Duodenal mucosa (tissue), 2 donors: ENCODE data around the gene ITGA11.

Experiments used
- H3K27ac ChIP-seq: one replicate; pipeline ENCODE4 v1.7.0; 2013; ENCODE audit warnings: low read depth, low read length
- H3K27me3 ChIP-seq, 2 donors: one replicate each; pipeline ENCODE4 v1.7.0; 2013; ENCODE audit warnings: low read length in 2 of 2, control low read depth in 1 of 2; ENCODE audit not compliant: insufficient read depth in 2 of 2, control insufficient read depth in 1 of 2
- H3K36me3 ChIP-seq, 2 donors: one replicate each; pipeline ENCODE4 v1.7.0; 2013; ENCODE audit warnings: low read length in 2 of 2, control low read depth in 1 of 2; ENCODE audit not compliant: insufficient read depth in 2 of 2, control insufficient read depth in 1 of 2
- H3K4me1 ChIP-seq, 2 donors: one replicate each; pipeline ENCODE4 v1.7.0; 2013; ENCODE audit warnings: low read length in 2 of 2, control low read depth in 1 of 2; ENCODE audit not compliant: insufficient read depth in 2 of 2, control insufficient read depth in 1 of 2
- H3K4me3 ChIP-seq, 2 donors: one replicate each; pipeline ENCODE4 v1.7.0; 2013; ENCODE audit warnings: low read length in 2 of 2, low read depth in 1 of 2
- H3K9ac ChIP-seq, 2 donors: one replicate each; pipeline ENCODE4 v1.7.0; 2013; ENCODE audit warnings: low read length in 2 of 2, low read depth in 1 of 2
- H3K9me3 ChIP-seq, 2 donors: one replicate each; pipeline ENCODE4 v1.7.0; 2013; ENCODE audit warnings: low read length in 2 of 2, control low read depth in 1 of 2; ENCODE audit not compliant: control insufficient read depth in 1 of 2

Gene ITGA11

GRCh38 chr15:68413363-68414205, 18.4 kb downstream of the ITGA11 start:
- Histone ChIP-seq H3K4me1 (peaks cover 0 to under 1% of the 10 kb centered on the region in 2 donors), H3K9ac (no peak overlapping the region), H3K9me3 (no peaks in the 10 kb centered on the region), H3K27me3 (no peaks in the 10 kb centered on the region), H3K36me3 (no peaks in the 10 kb centered on the region), H3K4me3 (no peak overlapping the region), H3K27ac (no peak overlapping the region)

DNA sequence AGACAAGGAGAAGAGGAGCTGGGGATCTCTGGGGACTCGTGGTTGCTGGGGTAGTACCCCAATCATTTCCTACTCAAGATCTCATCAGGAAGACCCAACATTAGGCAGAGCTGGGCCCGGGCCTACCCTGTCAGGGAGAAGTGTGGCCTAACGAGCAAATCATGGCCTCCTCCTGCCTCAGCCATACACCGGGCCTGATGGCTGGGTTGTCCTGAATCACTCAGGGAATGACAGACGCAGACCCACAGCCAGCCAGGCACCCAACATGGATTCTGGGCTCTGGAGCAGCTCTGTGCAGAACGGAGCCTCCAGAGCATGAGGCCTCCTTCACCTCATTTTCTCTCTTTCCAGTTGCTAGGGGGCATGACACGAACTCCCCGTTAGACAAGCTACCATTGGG, 19.7 kb downstream of the ITGA11 start:
- H3K27me3 ChIP-seq, result no peaks in the 10 kb centered on the region
- H3K9me3 ChIP-seq, result no peaks in the 10 kb centered on the region
- no peaks in the 10 kb centered on the region for H3K36me3 ChIP-seq
- no peak overlapping the region for H3K9ac ChIP-seq
- H3K4me3 ChIP-seq, result no peak overlapping the region
- H3K4me1 ChIP-seq, result no peaks in the 10 kb centered on the region
- H3K27ac ChIP-seq, result no peak overlapping the region

DNA sequence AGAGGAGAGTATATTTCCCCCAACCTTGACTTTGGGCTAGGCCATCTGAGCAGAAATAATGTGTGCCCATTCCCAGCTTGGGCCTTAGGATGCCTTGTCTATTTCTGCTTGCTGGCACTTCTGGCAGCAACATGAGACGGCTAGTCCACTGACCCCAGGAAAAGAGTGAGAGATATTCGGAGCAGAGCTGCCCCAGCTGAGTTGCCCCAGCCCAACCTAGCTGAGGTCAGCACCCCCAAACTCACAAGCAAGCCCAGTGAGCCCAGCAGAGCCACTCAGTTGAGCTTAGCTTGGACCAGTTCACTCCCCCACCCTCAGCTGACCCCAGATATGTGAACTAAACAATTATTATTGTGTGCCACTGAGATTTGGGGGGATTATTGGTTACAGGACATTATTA, 20.2 kb downstream of the ITGA11 start:
- Histone ChIP-seq H3K36me3 (no peaks in the 10 kb centered on the region), H3K4me3 (no peak overlapping the region), H3K9ac (no peak overlapping the region), H3K27me3 (no peaks in the 10 kb centered on the region), H3K27ac (no peak overlapping the region), H3K4me1 (no peaks in the 10 kb centered on the region), H3K9me3 (no peaks in the 10 kb centered on the region)

DNA sequence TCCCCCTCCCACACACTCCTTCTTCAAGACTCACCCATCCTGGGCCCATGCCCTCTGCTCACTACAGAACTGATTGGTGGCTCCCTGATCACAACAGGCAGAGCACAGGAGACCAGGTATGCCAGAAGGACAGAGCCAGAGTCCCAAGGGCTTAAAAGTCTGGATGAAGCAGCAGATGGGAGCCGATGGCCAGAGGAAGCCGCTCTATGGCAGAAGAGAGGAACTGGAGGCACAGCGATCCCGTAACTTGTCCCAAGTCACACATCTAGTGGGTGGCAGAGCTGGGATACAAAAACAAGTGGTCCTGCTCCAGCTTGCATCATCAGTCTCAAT, 20.7 kb downstream of the ITGA11 start:
- Histone ChIP-seq H3K27me3 (no peaks in the 10 kb centered on the region), H3K9me3 (no peaks in the 10 kb centered on the region), H3K4me3 (no peak overlapping the region), H3K4me1 (no peaks in the 10 kb centered on the region), H3K27ac (no peak overlapping the region), H3K9ac (no peak overlapping the region), H3K36me3 (no peaks in the 10 kb centered on the region)

- no peak overlapping the region for H3K27ac ChIP-seq
- no peaks in the 10 kb centered on the region for H3K9me3 ChIP-seq
- no peak overlapping the region for H3K4me3 ChIP-seq
- H3K4me1 ChIP-seq, result no peaks in the 10 kb centered on the region
- no peak overlapping the region for H3K9ac ChIP-seq
- no peaks in the 10 kb centered on the region for H3K27me3 ChIP-seq
- H3K36me3 ChIP-seq, result no peaks in the 10 kb centered on the region
Observed at GRCh38 chr15:68410466-68411342, 21.3 kb downstream of the ITGA11 start.

GRCh38 chr15:68409736-68410370, 22.1 kb downstream of the ITGA11 start:
- no peak overlapping the region for H3K27ac ChIP-seq
- H3K4me1 ChIP-seq, result no peaks in the 10 kb centered on the region
- no peak overlapping the region for H3K9ac ChIP-seq
- no peaks in the 10 kb centered on the region for H3K9me3 ChIP-seq
- H3K27me3 ChIP-seq, result no peaks in the 10 kb centered on the region
- H3K4me3 ChIP-seq, result no peak overlapping the region
- no peaks in the 10 kb centered on the region for H3K36me3 ChIP-seq

DNA sequence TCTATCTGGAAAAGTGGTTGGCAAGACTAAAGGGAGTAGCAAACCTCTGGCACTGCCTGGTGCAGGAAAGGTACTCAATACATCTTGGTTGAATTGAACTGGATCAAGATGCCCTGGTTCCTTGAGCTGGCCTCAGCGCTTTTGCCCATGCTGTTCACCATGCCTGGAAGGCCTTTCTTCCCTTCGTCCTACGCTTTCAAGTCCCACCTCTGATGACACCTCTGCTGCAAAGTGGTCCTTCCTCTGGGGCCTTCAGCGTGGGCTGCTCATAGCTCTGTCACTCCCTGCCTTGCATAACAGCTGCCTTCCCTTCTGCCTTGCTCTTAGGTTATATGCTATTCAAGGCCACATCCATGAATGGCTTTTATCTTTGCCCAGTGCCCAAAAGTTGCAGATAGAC, 23.0 kb downstream of the ITGA11 start:
- H3K36me3 ChIP-seq, result no peaks in the 10 kb centered on the region
- no peaks in the 10 kb centered on the region for H3K4me1 ChIP-seq
- no peaks in the 10 kb centered on the region for H3K27me3 ChIP-seq
- H3K9me3 ChIP-seq, result no peaks in the 10 kb centered on the region
- H3K27ac ChIP-seq, result no peak overlapping the region
- H3K9ac ChIP-seq, result no peak overlapping the region
- H3K4me3 ChIP-seq, result no peak overlapping the region

DNA sequence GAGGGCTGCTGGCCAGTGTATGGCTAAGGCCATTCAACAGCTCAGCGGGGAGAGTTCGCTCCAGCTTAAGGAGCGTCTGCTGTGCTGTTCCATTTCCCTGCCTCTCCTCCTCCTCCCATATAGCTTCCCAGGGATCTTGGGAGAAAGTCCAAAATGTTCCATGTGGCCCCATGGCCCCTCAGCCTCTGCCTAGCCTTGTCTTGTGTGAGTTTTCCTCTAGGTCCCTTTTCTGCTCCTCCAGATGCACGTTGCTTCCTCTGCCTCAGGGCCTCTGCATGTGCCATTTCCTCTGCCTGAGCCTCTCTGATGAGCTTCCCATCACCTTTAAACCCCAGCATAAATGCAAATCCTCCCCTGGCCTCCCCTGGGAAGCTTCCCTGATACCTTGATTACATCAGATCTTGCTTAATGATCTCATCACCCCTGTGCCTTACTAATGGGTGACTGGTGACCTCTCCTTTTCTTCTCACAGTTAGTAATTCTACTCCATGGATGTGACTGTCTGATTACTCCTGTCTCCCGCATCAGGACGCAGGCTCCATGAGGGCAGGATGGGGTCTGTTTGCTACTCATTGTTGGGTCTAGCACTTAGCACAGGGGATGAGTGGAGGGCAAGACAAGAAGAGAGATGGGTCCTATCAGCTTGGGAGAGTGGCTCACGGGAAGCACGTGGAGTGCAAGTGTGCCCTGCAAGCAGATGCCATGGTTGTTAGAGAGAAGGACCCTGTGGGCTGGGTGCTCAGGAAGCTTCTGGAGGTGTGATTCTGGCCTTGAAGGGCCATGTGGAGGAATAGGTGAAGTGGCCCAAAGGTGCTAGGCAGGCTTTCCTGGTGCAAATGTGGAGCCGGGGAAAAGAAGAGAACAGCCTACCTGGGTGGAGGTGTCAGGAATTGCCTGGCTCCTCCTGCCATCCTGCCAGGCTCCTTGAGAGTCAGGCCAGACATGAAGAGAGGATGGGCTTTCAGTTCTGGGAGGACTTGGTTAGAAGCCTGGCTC, 23.8 kb downstream of the ITGA11 start:
- Histone ChIP-seq H3K4me1 (no peaks in the 10 kb centered on the region), H3K4me3 (no peak overlapping the region), H3K9ac (no peak overlapping the region), H3K9me3 (no peaks in the 10 kb centered on the region), H3K27ac (no peak overlapping the region), H3K27me3 (no peaks in the 10 kb centered on the region), H3K36me3 (no peaks in the 10 kb centered on the region)

DNA sequence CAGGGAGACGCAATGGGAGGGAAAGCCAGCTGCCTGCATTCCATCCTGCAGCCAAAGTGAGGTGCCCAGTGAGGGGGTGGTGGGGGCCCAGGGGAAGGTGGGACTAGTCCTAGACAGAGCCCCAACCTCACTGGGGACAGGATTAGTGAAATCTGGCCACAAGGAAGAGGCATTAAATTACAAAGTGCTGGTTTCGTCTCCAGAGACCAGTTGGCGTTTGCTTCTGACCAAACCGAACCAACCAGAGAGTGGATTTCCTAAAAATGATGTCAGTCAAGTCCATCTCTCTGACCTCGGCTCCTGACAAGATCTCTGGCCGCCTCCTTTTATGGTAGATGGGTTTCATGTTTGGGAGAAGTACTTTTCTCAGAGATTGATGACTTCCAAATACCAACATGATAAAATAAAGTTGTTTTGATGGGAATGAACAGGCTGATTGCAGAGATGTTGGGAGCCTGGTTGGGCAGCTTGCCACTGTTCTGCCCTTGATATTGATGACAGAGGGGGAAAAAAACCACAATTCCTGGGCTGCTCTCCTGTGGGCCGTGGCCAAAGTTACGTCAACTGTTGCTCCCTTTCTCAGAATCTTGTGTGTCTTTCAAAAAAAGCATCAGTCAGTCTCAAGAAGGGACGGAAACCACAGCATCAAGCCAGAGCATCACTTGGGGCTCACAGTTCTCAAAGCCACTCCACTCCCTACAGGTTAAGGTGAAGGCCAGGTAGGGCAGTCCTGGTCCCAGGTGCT, 24.6 kb downstream of the ITGA11 start:
- Histone ChIP-seq H3K4me3 (no peak overlapping the region), H3K27ac (no peak overlapping the region), H3K36me3 (no peaks in the 10 kb centered on the region), H3K9ac (no peak overlapping the region), H3K9me3 (no peaks in the 10 kb centered on the region), H3K4me1 (no peaks in the 10 kb centered on the region), H3K27me3 (no peaks in the 10 kb centered on the region)
